DND-41 (cell line): ENCODE data around the gene ACO1.

Experiments used
- EZH2 ChIP-seq: IDR thresholded peaks from 3 replicates; pipeline ENCODE4 v1.6.1; 2012; ENCODE audit warnings: borderline replicate concordance, low read depth, mild to moderate bottlenecking, moderate library complexity, low read length, inconsistent platforms; ENCODE audit not compliant: severe bottlenecking
- TF ChIP-seq, protein P1 (sequence below): IDR thresholded peaks from 2 replicates; pipeline ENCODE4 v1.5.1; 2012; ENCODE audit warnings: borderline replicate concordance, low read length, moderate library complexity, mild to moderate bottlenecking; ENCODE audit not compliant: poor library complexity, severe bottlenecking; ENCODE audit errors: extremely low read depth

DNA sequence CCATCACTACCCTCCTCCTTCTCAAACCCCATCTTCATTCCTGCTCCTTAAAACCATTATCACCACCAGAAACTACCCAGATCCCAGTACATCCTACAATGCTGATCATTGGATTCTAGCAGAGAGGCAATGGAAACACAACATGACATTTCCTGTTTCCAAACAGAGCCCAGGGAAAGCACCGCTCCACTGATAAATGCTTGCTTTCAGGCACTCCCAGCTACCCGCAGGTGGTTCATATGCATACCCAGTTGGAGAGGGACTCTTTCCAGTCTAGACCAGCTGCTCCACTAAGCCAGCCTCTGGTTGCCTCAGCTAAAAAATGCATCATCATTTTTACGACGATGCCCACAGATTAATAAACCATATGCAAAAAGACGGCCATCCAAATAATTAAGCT lies 39.2 kb upstream of the ACO1 start:
- TF ChIP-seq, protein P1, sequence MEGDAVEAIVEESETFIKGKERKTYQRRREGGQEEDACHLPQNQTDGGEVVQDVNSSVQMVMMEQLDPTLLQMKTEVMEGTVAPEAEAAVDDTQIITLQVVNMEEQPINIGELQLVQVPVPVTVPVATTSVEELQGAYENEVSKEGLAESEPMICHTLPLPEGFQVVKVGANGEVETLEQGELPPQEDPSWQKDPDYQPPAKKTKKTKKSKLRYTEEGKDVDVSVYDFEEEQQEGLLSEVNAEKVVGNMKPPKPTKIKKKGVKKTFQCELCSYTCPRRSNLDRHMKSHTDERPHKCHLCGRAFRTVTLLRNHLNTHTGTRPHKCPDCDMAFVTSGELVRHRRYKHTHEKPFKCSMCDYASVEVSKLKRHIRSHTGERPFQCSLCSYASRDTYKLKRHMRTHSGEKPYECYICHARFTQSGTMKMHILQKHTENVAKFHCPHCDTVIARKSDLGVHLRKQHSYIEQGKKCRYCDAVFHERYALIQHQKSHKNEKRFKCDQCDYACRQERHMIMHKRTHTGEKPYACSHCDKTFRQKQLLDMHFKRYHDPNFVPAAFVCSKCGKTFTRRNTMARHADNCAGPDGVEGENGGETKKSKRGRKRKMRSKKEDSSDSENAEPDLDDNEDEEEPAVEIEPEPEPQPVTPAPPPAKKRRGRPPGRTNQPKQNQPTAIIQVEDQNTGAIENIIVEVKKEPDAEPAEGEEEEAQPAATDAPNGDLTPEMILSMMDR = no peak
- no peak for TF ChIP-seq EZH2
